ENCODE data around the gene SREBF2. TPM values are rescaled to one million over a fixed set of nuclear protein-coding genes. Genes with fewer than 3 reads are reported as not detected.
A peak's percentile ranks its signal among the peaks of the same experiment; 100 is the strongest.

The SREBF2 gene
- total RNA-seq, 1 experiment from 2014 or later, result 150 TPM

- Histone ChIP-seq H3K9me3 (no peaks in the 10 kb centered on the region), H3K27me3 (replicated peaks; ENCODE audit: control insufficient read depth, insufficient read depth, low read length) (no peaks in the 10 kb centered on the region), H3K4me1 (no peaks in the 10 kb centered on the region), H3K36me3 (ENCODE audit: control insufficient read depth, insufficient read depth, low read length) (no peaks in the 10 kb centered on the region; the same call in 1 of the 2 replicates), H3K4me3 (ENCODE audit: low read depth, low read length) (no peak overlapping the region)
- TF ChIP-seq, protein P1, sequence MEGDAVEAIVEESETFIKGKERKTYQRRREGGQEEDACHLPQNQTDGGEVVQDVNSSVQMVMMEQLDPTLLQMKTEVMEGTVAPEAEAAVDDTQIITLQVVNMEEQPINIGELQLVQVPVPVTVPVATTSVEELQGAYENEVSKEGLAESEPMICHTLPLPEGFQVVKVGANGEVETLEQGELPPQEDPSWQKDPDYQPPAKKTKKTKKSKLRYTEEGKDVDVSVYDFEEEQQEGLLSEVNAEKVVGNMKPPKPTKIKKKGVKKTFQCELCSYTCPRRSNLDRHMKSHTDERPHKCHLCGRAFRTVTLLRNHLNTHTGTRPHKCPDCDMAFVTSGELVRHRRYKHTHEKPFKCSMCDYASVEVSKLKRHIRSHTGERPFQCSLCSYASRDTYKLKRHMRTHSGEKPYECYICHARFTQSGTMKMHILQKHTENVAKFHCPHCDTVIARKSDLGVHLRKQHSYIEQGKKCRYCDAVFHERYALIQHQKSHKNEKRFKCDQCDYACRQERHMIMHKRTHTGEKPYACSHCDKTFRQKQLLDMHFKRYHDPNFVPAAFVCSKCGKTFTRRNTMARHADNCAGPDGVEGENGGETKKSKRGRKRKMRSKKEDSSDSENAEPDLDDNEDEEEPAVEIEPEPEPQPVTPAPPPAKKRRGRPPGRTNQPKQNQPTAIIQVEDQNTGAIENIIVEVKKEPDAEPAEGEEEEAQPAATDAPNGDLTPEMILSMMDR (IDR thresholded peaks at IDR 0.05; ENCODE audit: insufficient read depth in 1 of 2, low read depth in 1 of 2, low read length in 1 of 2, severe bottlenecking in 1 of 2, unreplicated experiment in 1 of 2), result no peak
- CTCF ChIA-PET, result interaction anchor here (0.5 to 2.0 kb wide), 4 partner anchors 36 to 177 kb away, joined by 3 to 12 read pairs (median 6); partner anchors contain the start of gene WBP2NL
- Mint-ChIP-seq H3K4me3 (ENCODE audit: unreplicated experiment) (no peak overlapping the region), H3K27ac (ENCODE audit: unreplicated experiment) (peak overlapping the region; percentile 8), H3K36me3 (ENCODE audit: insufficient read depth, unreplicated experiment) (peaks cover 31% of the 10 kb centered on the region), H3K27me3 (ENCODE audit: insufficient read depth, unreplicated experiment) (no peaks in the 10 kb centered on the region), H3K4me1 (ENCODE audit: low read depth, unreplicated experiment) (peaks cover 15% of the 10 kb centered on the region), H3K9me3 (ENCODE audit: unreplicated experiment) (no peaks in the 10 kb centered on the region)
- POLR2A ChIA-PET, result no interaction called here
- intact Hi-C loops (cut with micrococcal nuclease; ENCODE audit: unreplicated experiment), result loop anchor here (2.0 to 5.0 kb wide), 2 partner anchors 36 to 119 kb away; no protein-coding TSS in a partner anchor
- BruUV-seq (replicated peaks), result no TSS peak
- no peak for DNase-seq
These were observed 11.2 kb upstream of the SREBF2 start for GRCh38 chr22:41821471-41822316.

DNA sequence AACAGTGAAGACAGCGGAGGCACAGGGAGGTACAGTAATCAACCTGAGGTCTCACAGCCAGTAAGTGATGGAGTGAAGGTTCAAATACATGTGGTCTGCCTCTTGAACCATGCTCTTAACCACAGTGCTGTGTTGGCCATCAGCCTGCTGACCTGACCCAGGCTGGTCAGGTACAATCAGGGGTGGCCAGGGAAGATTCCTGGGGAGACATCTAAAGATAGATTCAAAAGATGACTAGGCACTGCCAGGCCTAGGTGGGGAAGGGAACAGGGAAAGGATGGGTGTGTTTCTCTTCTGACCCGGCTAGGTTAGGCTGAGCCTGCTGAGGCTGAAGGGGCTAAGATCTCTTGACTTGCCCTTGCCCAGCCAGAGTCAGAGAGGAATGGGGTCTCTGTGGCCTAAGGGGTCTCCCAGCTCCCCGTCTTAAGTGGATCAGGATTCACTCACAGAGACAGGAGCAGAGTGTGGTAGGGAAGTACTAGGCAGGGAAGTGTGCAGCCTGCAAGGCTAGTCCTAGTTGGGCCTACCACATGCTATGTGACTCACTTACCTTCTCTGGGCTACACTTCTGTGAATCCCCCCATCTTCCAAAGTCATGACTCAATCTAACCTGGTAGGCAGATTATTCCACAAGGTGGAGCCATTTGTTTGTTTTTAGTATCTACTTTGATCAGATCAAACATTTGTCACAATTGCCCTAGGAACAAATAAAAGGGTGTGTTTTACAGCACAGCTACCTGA, 10.4 kb upstream of the SREBF2 start:
- TF ChIP-seq, protein P1 (IDR thresholded peaks at IDR 0.05; ENCODE audit: insufficient read depth in 1 of 2, low read depth in 1 of 2, low read length in 1 of 2, severe bottlenecking in 1 of 2, unreplicated experiment in 1 of 2), result peak; percentile 45 to 53
- H3K27me3 Mint-ChIP-seq (ENCODE audit: insufficient read depth, unreplicated experiment), result no peaks in the 10 kb centered on the region
- H3K4me1 ChIP-seq, result no peaks in the 10 kb centered on the region
- DNase-seq, result peak in 1 of 2 experiments; percentile 54
- H3K27me3 ChIP-seq (replicated peaks; ENCODE audit: control insufficient read depth, insufficient read depth, low read length), result no peaks in the 10 kb centered on the region
- H3K4me3 Mint-ChIP-seq (ENCODE audit: unreplicated experiment), result no peak overlapping the region
- BruUV-seq (replicated peaks), result no TSS peak
- peak overlapping the region; percentile 8 for H3K27ac Mint-ChIP-seq (ENCODE audit: unreplicated experiment)
- H3K9me3 Mint-ChIP-seq (ENCODE audit: unreplicated experiment), result no peaks in the 10 kb centered on the region
- ChIA-PET POLR2A (no interaction called here), CTCF (interaction anchor here (1.0 to 2.0 kb wide), 4 partner anchors 10 to 125 kb away, joined by 4 to 12 read pairs (median 6); partner anchors contain the start of gene SREBF2)
- H3K36me3 Mint-ChIP-seq (ENCODE audit: insufficient read depth, unreplicated experiment), result peaks cover 26% of the 10 kb centered on the region
- intact Hi-C loops (cut with micrococcal nuclease; ENCODE audit: unreplicated experiment), result loop anchor here (2.0 to 5.0 kb wide), 2 partner anchors 35 to 118 kb away; no protein-coding TSS in a partner anchor
- peaks cover 15% of the 10 kb centered on the region for H3K4me1 Mint-ChIP-seq (ENCODE audit: low read depth, unreplicated experiment)
- no peaks in the 10 kb centered on the region; the same call in 1 of the 2 replicates for H3K36me3 ChIP-seq (ENCODE audit: control insufficient read depth, insufficient read depth, low read length)
- no peaks in the 10 kb centered on the region for H3K9me3 ChIP-seq
- H3K4me3 ChIP-seq (ENCODE audit: low read depth, low read length), result no peak overlapping the region

DNA sequence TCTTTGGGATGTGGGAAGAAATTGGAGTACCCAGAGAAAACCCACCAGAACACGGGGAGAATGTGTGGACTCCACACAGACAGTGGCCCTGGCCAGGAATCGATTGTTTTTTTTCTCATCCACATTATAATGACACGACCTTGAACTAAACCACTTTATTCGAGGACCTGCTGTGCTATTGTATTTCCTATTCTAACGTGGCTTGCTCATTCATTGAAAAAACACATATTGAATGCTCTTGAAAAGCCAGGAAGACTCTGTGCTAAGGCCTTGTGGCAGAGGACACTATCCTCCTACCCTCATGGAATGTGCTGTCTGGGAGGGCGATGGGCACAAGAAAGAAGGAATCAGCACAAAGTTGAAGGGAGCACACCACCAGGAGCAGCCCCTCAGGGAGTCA, 9.1 kb upstream of the SREBF2 start:
- H3K36me3 ChIP-seq (ENCODE audit: control insufficient read depth, insufficient read depth, low read length), result no peaks in the 10 kb centered on the region; the same call in 1 of the 2 replicates
- ChIA-PET POLR2A (no interaction called here), CTCF (no interaction called here)
- TF ChIP-seq, protein P1 (IDR thresholded peaks at IDR 0.05; ENCODE audit: insufficient read depth in 1 of 2, low read depth in 1 of 2, low read length in 1 of 2, severe bottlenecking in 1 of 2, unreplicated experiment in 1 of 2), result no peak
- Mint-ChIP-seq H3K27me3 (ENCODE audit: insufficient read depth, unreplicated experiment) (no peaks in the 10 kb centered on the region), H3K27ac (ENCODE audit: unreplicated experiment) (no peak overlapping the region), H3K9me3 (ENCODE audit: unreplicated experiment) (no peaks in the 10 kb centered on the region), H3K36me3 (ENCODE audit: insufficient read depth, unreplicated experiment) (peaks cover 26% of the 10 kb centered on the region), H3K4me1 (ENCODE audit: low read depth, unreplicated experiment) (peaks cover 22% of the 10 kb centered on the region), H3K4me3 (ENCODE audit: unreplicated experiment) (no peak overlapping the region)
- no peaks in the 10 kb centered on the region for H3K9me3 ChIP-seq
- intact Hi-C loops (cut with micrococcal nuclease; ENCODE audit: unreplicated experiment), result loop anchor here (2.0 to 5.0 kb wide), 2 partner anchors 34 to 117 kb away; no protein-coding TSS in a partner anchor
- H3K27me3 ChIP-seq (replicated peaks; ENCODE audit: control insufficient read depth, insufficient read depth, low read length), result no peaks in the 10 kb centered on the region
- BruUV-seq (replicated peaks), result no TSS peak
- no peaks in the 10 kb centered on the region for H3K4me1 ChIP-seq
- no peak overlapping the region for H3K4me3 ChIP-seq (ENCODE audit: low read depth, low read length)
- no peak for DNase-seq

Measured in Caco-2 (cell line).